ENCODE measurements around the gene ABCA2.

Gene ABCA2

GRCh38 chr9:136977223-136977622, 50.8 kb downstream of the ABCA2 start, which contains the start of gene PTGDS:
TSS of gene PTGDS (plus strand) at chr9:136977504. CDS start at chr9:136977579, 75 bp downstream.
- no peak within 1 kb of the TSS for H3K4me3 ChIP-seq (ENCODE audit: low read depth, low read length)
- no peak for DNase-seq (ENCODE audit: low read depth)
- TF ChIP-seq CTCF (IDR thresholded peaks at IDR 0.05; ENCODE audit: low read depth, low read length, missing control alignments), result no peak

GRCh38 chr9:136975644-136976043, 52.4 kb downstream of the ABCA2 start:
- no peak for DNase-seq (ENCODE audit: low read depth)
- peak; percentile 24 for TF ChIP-seq CTCF (IDR thresholded peaks at IDR 0.05; ENCODE audit: low read depth, low read length, missing control alignments)
- no peak overlapping the region for H3K4me3 ChIP-seq (ENCODE audit: low read depth, low read length)

GRCh38 chr9:136974817-136975535, 53.1 kb downstream of the ABCA2 start:
- no peak for DNase-seq (ENCODE audit: low read depth)
- H3K4me3 ChIP-seq (ENCODE audit: low read depth, low read length), result no peak overlapping the region
- no peak for TF ChIP-seq CTCF (IDR thresholded peaks at IDR 0.05; ENCODE audit: low read depth, low read length, missing control alignments)

- no peak for TF ChIP-seq CTCF (IDR thresholded peaks at IDR 0.05; ENCODE audit: low read depth, low read length, missing control alignments)
- DNase-seq (ENCODE audit: low read depth), result no peak
- H3K4me3 ChIP-seq (ENCODE audit: low read depth, low read length), result no peak overlapping the region
These were observed 54.1 kb downstream of the ABCA2 start for GRCh38 chr9:136973618-136974617.

GRCh38 chr9:136972743-136973142, 55.3 kb downstream of the ABCA2 start:
- no peak overlapping the region for H3K4me3 ChIP-seq (ENCODE audit: low read depth, low read length)
- DNase-seq (ENCODE audit: low read depth), result no peak
- no peak for TF ChIP-seq CTCF (IDR thresholded peaks at IDR 0.05; ENCODE audit: low read depth, low read length, missing control alignments)

- DNase-seq (ENCODE audit: low read depth), result no peak
- no peak for TF ChIP-seq CTCF (IDR thresholded peaks at IDR 0.05; ENCODE audit: low read depth, low read length, missing control alignments)
- H3K4me3 ChIP-seq (ENCODE audit: low read depth, low read length), result no peak overlapping the region
These were observed 55.7 kb downstream of the ABCA2 start for GRCh38 chr9:136972335-136972734.
